H1 (cell line): ENCODE data around the gene PTCHD1. TPM values are rescaled to one million over a fixed set of nuclear protein-coding genes. Genes with fewer than 3 reads are reported as not detected.

Experiments used
- EZH2 ChIP-seq: fragments of 200-600 bp; sonication (generic); IDR thresholded peaks from 2 replicates; pipeline ENCODE4 v1.7.1; 2012; ENCODE audit warnings: low read depth, mild to moderate bottlenecking, moderate library complexity, low read length, inconsistent platforms; ENCODE audit not compliant: severe bottlenecking
- SIN3A ChIP-seq, 2 experiments: IDR thresholded peaks in 1 of 2; conservative IDR thresholded peaks in 1 of 2; 2 replicates each; pipeline ENCODE4 v1.6.1; 2011 to 2012; ENCODE audit warnings: low read length in 2 of 2, improper control_type of control experiment in 1 of 2, low read depth in 1 of 2, mild to moderate bottlenecking in 1 of 2
- polyA plus RNA-seq, 7 experiments: library from polyadenylated mRNA; depleted of rRNA in 3 of 7; stranded (reverse) in 5 of 7; unstranded in 2 of 7; fragments of >200 nt in 5 of 7; fragments of 200-250 nt in 2 of 7; gene quantifications; 1 replicate in 5 of 7; 2 replicates in 1 of 7; 4 replicates in 1 of 7; pipeline versions ENCODE4 v1.2.1 to v1.2.3, GENCODE V29; 2011 to 2013; ENCODE audit warnings: missing spikeins in 2 of 7, mixed read lengths in 2 of 7
- total RNA-seq: library from RNA; stranded (reverse); fragmentation: NEBNext Ultra II Directional; extraction: Animal tissue kit (Norgen Biotek cat#: 25700); gene quantifications from 2 replicates; pipeline ENCODE4 v1.2.1, GENCODE V29; 2021
- TF ChIP-seq, protein P1 (sequence below): IDR thresholded peaks from 2 replicates; pipeline ENCODE4 v1.6.1; 2011; ENCODE audit warnings: low read depth, mild to moderate bottlenecking, low read length; ENCODE audit not compliant: insufficient read depth

The PTCHD1 gene
- total and polyA plus RNA-seq, 2 of the 8 experiments (the other 6 are each of a cell fraction or from before 2014, with no cell fraction given), result 0.53 to 2.4 TPM

DNA sequence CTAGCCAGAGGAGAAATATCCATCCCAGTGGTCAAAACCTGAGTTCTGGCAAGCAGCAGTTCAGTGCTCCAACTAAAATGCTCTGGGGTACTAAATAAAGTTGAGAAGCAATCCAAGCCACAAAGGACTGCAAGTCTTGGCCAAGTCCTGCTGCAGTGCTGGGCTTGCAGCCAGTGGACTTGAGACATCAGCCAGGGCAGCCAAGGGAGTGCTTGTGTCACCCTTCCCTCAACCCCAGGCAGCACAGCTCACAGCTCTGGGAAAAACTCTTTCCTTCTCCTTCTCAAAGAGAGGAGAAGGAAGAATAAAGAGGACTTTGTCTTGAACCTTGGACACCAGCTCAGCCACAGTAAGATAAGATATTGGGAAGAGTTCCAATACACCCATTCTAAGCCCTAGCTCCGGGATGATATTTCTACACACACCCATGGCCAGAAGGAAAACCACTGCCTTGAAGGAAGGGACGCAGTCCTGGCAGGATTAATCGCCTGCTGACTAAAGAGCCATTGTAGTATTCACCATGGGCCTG lies 99.8 kb downstream of the PTCHD1 start (continued):
- TF ChIP-seq SIN3A (conservative IDR thresholded peaks at IDR 0.05 in 1 of 2, IDR thresholded peaks at IDR 0.05 in 1 of 2; ENCODE audit: low read depth in 1 of 2, low read length in 2 of 2) (no peak), EZH2 (no peak)
- TF ChIP-seq, protein P1, sequence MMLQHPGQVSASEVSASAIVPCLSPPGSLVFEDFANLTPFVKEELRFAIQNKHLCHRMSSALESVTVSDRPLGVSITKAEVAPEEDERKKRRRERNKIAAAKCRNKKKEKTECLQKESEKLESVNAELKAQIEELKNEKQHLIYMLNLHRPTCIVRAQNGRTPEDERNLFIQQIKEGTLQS, result no peak
